ENCODE measurements around the gene KIAA2012. TPM values are rescaled to one million over a fixed set of nuclear protein-coding genes. Genes with fewer than 3 reads are reported as not detected.
A peak's percentile ranks its signal among the peaks of the same experiment; 100 is the strongest.

The KIAA2012 gene
- total and polyA plus RNA-seq, 2 of the 4 experiments (the other 2 are of a cell fraction), result under 0.01 to 0.09 TPM

DNA sequence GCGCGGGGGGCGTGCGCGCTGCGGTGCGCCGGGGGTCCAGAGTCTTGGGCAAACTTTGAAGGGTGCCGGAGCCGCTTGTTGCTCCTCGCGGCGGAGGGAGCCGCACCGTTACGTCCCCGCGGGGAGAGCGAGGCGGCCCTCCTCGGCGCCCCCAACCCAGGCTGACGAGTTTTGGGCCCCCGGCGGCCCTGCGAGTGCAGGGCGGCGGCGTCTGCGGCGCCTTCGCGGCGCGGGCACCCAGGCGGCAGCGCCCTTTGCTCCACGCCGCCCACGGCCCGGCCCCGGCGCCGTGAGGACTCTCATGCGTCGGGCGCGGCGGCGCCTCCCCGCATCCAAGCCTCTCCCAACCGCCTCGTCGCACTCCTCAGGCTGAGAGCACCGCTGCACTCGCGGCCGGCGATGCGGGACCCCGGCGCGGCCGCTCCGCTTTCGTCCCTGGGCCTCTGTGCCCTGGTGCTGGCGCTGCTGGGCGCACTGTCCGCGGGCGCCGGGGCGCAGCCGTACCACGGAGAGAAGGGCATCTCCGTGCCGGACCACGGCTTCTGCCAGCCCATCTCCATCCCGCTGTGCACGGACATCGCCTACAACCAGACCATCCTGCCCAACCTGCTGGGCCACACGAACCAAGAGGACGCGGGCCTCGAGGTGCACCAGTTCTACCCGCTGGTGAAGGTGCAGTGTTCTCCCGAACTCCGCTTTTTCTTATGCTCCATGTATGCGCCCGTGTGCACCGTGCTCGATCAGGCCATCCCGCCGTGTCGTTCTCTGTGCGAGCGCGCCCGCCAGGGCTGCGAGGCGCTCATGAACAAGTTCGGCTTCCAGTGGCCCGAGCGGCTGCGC, 38.6 kb upstream of the KIAA2012 start:
- in situ Hi-C loops (cut with MboI; ENCODE audit: low sequenced_read_pairs) (loop anchor here (5.0 kb wide), 3 partner anchors 148 to 237 kb away; no protein-coding TSS in a partner anchor), intact Hi-C loops (cut with micrococcal nuclease) (loop anchor here (1.0 to 10.0 kb wide), 5 partner anchors 62 to 798 kb away; partner anchors contain the start of gene BMPR2), dilution Hi-C loops (cut with HindIII; ENCODE audit: low sequenced_read_pairs, unreplicated experiment) (no loop called here)
- no peaks in the 10 kb centered on the region for H3K27me3 ChIP-seq (ENCODE audit: control insufficient read depth, insufficient read depth, low read length)
- H3K79me1 ChIP-seq (ENCODE audit: low read depth in 1 of 2, low read length in 2 of 2), result peaks cover 2 to 27% of the 10 kb centered on the region in 2 experiments; a peak in 3 of 4 replicates
- peak overlapping the region; percentile 92 for H3K4ac ChIP-seq (ENCODE audit: low read depth, low read length)
- peaks cover 5% of the 10 kb centered on the region; the same call in 1 of the 2 replicates for H3K9me1 ChIP-seq (ENCODE audit: insufficient read depth, low read length)
- H3K27ac ChIP-seq (ENCODE audit: insufficient read depth, low read length), result peak overlapping the region; percentile 94
- peak overlapping the region; percentile 32 for H3K18ac ChIP-seq (ENCODE audit: low read depth, low read length)
- no peak overlapping the region for H2BK20ac ChIP-seq (ENCODE audit: low read depth, low read length)
- H3K14ac ChIP-seq (replicated peaks; ENCODE audit: low read depth, low read length), result peak overlapping the region; percentile 53
- BruUV-seq (replicated peaks), result no TSS peak
- DNase-seq (no peak), ATAC-seq (ENCODE audit: low read depth) (no peak; the same call in 1 of the 2 replicates)
- peak overlapping the region; percentile 94 for H3K9ac ChIP-seq (ENCODE audit: low read depth, low read length)
- H4K91ac ChIP-seq (ENCODE audit: insufficient read depth, low read depth, low read length), result peak overlapping the region; percentile 64
- peak overlapping the region in 1 of 2 experiments; percentile 45; a peak in 2 of 4 replicates for H4K8ac ChIP-seq (ENCODE audit: low read depth in 2 of 2, low read length in 2 of 2)
- H2BK15ac ChIP-seq (ENCODE audit: low read depth, low read length), result no peak overlapping the region
- peak overlapping the region; percentile 18 for H2AFZ ChIP-seq (replicated peaks; ENCODE audit: low read length, poor library complexity)
- POLR2A ChIA-PET (ENCODE audit: unreplicated experiment), result interaction anchor here (0.6 to 1.0 kb wide), 3 partner anchors 174 to 382 kb away, joined by 3 to 4 read pairs (median 3); no protein-coding TSS in a partner anchor
- H4K20me1 ChIP-seq (ENCODE audit: insufficient read depth, low read length), result peaks cover 45% of the 10 kb centered on the region
- peak overlapping the region; percentile 58; the same call in 1 of the 2 replicates for H2AK5ac ChIP-seq (ENCODE audit: low read depth, low read length)
- H3K9me3 ChIP-seq (ENCODE audit: control insufficient read depth, insufficient read depth, low read length), result no peaks in the 10 kb centered on the region
- peak overlapping the region; percentile 78 for H3K56ac ChIP-seq (ENCODE audit: extremely low read depth, insufficient read depth, low read length)
- H3K4me3 ChIP-seq (ENCODE audit: insufficient read depth, low read depth, low read length), result peak overlapping the region; percentile 94
- peaks cover 30% of the 10 kb centered on the region for H3K36me3 ChIP-seq (ENCODE audit: control insufficient read depth, insufficient read depth, low read length)
- peak overlapping the region; percentile 90 for H2AK9ac ChIP-seq (replicated peaks; ENCODE audit: low read depth, low read length, poor library complexity)
- peak overlapping the region; percentile 96 for H3K4me2 ChIP-seq (ENCODE audit: low read depth, low read length)
- H4K5ac ChIP-seq (ENCODE audit: low read depth, low read length), result peak overlapping the region; percentile 27; the same call in 1 of the 2 replicates
- peak overlapping the region; percentile 80 for H2BK120ac ChIP-seq (ENCODE audit: low read depth, low read length)
- peak overlapping the region; percentile 96 for H3K23ac ChIP-seq (ENCODE audit: low read depth, low read length)
- TF ChIP-seq POLR2A (IDR thresholded peaks at IDR 0.05; ENCODE audit: low read depth, low read length) (peak; percentile 2; the same call in 1 of the 2 replicates), MAFK (IDR thresholded peaks at IDR 0.05; ENCODE audit: low read depth, low read length) (no peak)
- WGBS, 2 experiments (ENCODE audit: extremely low coverage in 2 of 2, insufficient read length in 1 of 2), result 0% methylated on average over 74 of the region's 105 CpGs; no CpG with 5 or more reads in 1 of the 2 experiments
- CTCF ChIA-PET, result no interaction called here
- H3K4me1 ChIP-seq (ENCODE audit: control insufficient read depth, insufficient read depth, low read length), result peaks cover 10% of the 10 kb centered on the region
- H2BK5ac ChIP-seq (ENCODE audit: low read depth, low read length, poor library complexity, severe bottlenecking), result peak overlapping the region; percentile 96

Measured in IMR-90 (cell line).